CD4-positive, alpha-beta T cell treated with Interleukin-6 at 100 ng/mL for 8 hours (primary cell): Measurements from ENCODE around the gene RNGTT.
A peak's percentile ranks its signal among the peaks of the same experiment; 100 is the strongest.
"Not testable (repeated sequence)": the region's sequence is repeated elsewhere in the genome, so short reads cannot be mapped to it uniquely, and the experiment has no call there.

ENCODE experiments used
- DNase-seq: peaks from one replicate; pipeline ENCODE4 v3.0.0-alpha.2; 2020; ENCODE audit warnings: mixed read lengths, low spot score

RNGTT gene

DNA sequence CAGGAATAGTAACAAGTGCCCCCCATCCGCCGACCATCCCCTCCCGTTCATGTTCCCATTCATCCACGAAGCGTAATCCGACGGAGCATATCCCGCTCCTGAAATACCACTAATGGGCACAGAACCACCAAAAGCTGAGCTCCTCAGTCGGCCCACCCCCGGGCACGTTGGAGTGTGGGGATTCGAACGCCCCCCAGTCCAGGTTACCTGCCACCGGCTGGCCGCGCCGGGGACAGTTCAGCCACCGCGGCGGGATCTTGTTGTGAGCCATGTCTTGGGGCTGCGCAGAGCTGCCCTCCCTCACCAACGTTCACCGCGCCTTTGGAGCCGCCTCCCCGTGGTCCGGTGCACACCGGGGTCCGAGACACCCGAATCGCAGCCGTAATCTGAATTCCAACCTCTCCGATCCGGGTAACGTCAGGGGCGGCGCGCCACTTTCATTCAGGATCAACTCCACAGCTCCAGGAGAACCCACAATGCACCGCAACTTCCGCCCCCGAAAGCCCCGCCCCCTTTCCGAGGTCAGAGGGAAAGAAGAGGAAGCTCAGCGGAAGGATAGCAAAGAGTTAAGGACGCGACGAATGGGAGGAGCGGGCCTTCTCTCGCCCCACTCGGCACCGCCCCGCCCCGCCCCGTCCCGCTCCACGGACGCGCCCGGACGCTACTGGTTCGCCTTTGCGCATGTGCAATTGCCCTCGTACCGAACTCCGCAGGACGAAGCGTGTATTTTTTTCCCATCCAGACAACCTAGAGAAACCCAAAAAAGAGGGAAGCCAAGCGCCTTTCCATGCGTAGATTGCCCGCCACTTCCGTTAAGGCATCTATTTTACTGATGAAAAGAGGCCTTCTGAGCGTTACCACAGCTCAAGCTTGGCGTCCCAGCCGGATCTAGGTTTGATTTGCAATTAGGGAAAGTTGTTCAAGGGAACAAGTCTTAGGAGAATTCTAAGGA, at the start of gene RNGTT:
Gene RNGTT (minus strand): TSS at position 480 of the 952 bp plus-strand sequence. CDS start 209 bp downstream, at position 271.
- peak; percentile 98 for DNase-seq

DNA sequence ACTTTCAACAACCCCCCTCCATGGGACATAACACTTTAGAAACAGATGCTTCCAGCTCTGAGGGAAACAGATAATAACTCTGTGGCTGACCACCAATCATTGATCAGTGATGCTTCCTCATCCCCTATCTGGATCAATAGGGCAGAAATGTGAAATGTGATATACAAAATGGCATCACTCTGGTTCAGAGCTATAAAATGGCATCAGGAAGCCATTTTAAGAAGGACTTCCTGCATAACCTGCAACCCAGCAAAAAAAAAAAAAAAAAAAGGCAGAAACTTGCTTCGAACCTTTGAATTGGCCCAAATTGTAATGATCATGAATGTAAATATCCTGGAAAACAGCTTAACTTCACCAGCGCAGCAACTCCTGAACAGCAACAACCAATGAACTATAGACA, 48.0 kb upstream of the RNGTT start:
- no peak for DNase-seq

DNA sequence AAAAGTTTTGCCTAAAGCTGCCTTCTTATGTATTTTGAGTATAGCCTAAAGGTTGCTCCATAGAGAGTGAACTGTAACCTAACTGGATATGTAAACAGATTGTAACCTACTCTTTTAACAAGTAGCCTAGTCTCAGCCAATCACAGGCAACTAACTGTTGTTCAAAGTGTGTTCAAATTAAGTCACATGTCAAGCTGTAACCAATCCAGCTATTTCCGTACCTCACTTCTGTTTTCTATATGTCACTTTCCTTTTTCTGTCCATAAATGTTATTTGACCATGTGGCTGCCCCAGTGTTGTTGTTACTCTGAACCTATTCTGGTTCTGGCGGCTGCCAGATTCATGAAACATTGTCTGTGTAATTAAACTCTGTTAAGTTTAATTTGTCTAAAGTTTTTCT, 47.4 kb upstream of the RNGTT start:
- no peak for DNase-seq

DNA sequence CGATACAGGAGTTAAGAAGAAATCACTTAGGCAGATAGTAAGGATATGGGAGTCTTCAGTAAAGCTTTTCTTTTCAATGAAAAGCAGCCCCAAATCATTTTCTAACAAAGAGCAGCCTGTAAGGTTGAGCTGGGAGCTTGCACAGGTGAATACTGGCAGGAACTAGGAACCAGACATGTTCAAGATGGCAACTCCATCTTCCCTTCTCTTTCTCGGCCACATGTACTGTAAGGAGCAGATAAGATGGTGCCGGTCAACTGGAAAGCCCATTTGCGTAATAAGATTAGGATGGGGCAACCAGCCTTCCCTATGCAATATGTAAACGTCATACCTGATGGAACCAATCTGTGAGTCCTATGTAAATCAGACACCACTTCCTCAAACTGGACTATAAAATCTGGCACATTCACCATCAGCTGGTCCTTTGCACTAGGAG, 46.2 kb upstream of the RNGTT start:
- DNase-seq = no peak

DNA sequence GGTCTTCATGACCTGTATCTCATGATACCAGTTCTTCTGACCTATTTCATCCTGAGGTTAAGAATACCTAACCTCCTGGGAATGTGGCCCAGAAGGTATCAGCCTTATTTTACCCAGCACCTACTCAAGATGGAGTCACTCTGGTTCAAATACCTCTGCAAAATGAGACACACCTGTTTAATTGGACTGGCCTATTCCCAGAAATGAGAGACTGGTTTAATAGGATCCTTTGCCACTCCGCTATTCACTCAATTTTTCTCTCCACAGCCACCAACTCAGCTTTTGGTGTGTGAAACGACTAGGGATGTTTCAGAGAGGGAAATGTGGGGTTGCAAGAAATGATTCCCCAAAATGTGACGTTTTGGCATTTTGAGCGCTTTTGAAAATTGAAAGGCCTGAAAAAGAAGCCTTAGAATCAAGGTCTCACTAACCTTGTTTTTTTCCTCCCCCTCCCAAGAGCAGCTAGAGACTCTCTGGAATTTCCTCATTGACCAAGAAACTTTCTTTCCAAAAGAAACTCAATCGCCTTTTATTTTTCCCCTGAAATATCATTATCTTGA, 45.5 kb upstream of the RNGTT start:
- no peak for DNase-seq

DNA sequence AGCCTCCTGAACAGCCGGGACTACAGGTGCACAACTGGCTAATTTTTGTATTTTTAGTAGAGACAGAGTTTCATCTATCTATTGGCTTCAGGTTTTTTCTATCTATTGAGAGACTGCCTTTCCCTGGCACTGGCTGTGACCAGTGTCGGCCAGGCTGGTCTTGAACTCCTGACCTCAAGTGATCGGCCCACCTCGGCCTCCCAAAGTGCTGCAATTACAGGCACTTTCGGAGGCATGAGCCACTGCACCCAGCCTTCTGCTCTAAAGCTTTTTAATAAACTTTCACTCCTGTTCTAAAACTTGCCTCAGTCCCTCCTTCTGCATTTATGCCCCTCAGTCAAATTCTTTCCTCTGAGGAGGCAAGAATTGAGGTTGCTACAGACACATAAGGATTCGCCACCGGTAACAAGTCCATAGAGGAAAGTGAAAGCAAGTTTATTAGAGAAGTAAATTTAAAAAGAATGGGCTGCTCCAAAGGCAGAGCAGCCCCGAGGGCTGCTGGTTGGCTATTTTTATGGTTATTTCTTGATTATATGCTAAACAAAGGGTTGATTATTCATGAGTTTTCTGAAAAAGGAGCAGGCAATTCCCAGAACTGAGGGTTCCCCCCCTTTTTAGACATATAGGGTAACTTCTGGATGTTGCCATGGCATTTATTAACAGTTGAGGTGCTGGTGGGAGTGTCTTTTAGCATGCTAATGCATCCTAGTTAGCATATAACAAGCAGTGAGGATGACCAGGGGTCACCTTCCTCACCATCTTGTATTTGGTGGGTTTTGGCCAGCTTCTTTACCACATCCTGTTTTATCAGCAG, 44.8 kb upstream of the RNGTT start:
- DNase-seq = no peak

DNA sequence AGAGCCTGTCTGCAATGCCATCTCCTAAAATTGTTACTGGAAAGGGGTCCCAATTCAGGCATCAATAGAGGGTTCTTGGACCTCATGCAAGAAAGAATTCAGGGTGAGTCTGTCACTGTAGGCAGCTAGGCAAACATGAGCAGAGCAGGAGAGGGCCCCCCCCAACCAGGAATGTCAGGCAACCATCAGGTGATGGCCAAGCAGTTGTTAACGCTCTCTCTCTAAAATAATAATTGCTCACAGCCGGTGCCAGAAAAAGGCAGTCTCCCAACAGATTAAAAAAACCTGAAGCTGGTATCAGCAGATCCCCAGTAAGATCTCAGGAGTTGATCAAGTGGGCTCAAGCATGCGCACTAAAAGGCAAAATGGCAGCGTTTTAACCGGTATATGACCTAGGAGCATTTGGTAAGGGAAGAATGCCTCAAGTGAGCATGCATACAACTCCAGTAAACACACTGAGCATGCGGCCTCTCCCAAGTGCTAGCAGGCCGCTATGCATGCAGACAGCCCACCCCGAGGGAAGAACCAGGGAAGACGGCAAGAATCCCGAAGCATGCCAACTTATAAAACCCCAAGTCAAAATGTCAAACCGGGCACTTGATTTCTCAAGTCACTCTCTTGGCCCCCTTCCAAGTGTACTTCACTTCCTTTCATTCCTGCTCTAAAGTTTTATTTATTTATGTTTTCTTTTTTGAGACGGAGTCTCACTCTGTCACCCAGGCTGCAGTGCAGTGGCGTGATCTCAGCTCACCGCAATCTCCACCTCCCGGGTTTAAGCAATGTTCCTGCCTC, 44.0 kb upstream of the RNGTT start:
- no peak for DNase-seq

DNA sequence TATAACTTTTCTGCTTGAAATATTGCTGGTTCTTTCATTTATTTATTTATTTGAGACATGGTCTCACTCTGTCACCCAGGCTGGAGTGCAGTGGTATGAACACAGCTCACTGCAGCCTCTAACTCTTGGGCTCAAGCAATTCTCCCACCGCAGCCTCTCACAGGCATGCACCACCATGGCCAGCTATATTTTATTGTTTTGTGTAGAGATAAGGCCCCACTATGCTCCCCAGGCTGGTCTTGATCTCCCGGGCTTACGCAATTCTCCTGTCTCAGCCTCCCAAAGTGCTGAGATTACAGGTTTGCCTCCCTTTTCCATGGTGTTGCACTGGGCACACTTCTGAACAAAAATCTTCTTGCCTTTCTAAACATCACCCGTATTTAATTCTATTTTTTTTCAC, 39.1 kb upstream of the RNGTT start:
- no peak for DNase-seq

DNA sequence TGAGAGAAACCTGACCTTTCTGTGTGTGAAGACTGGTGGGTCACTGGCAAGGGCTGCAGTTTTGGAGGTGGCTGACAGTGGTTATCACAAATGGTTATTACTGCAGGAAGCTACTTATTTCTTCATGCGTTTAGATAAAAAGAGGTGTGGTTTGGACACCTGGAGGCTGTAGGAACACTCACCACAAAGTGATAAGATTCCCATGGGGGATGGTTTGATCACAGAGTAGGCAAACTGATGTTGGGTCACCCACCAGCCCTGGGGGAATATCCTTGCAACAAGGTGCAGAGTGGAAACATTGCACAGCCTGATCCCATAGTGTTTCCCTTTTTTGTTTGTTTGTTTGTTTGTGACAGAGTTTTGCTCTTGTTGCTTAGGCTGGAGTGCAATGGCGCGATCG, 33.9 kb upstream of the RNGTT start:
- DNase-seq = no peak

DNA sequence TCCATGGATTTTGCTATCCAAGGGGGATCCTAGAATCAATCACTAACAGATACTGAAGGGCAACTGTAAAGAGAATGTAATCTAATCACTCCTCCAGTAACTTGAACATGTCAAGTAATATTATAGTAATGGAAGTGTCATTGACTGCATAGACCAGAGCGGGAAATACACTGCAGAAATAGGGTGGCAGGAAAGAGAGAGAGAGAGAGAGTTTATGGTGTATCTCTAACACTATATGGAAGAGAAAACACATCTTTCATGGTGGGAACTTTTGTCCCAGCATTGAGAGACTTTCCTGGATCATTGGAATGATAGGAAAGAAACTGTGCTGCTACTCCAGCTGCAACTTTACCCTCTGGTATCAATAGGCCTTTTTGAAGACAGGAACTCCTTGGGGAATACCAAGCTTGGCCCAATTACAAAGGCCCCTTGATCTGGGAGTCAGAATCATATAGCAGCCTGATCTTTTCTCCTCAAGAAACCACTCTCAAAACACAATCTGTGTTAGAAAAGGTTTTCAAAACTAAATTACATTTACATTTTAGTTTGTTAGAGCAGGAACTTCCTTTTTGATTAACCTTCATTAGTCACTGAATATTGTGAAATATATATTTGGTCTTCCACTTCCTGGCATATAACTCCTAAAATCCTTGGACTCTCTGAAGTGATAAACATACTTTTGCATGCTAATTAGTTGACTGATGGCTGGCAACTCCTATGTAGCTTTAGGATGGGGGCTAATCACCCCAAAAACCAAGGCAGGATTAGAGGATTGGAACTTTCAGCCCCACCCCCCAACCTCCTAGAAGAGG, 29.5 kb upstream of the RNGTT start:
- no peak for DNase-seq

DNA sequence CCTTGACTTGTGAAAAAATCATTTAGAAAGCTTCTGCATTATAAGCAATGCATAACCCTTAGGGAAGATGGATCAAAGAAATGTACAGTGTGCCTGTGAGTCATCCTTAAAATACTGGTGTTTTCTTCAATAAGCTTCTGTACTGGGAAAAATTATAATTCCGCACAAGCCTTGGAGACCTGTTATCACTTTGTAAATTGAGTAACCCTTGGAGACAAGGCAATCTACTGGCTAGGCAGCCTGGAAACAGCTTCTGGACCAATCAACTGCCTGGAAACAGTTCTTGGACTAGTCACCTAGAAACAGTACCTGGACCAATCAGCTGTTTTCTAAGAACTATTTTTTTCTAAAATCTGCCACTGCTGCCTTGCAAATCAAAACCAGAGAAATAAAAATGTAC, 25.8 kb upstream of the RNGTT start:
- no peak for DNase-seq

DNA sequence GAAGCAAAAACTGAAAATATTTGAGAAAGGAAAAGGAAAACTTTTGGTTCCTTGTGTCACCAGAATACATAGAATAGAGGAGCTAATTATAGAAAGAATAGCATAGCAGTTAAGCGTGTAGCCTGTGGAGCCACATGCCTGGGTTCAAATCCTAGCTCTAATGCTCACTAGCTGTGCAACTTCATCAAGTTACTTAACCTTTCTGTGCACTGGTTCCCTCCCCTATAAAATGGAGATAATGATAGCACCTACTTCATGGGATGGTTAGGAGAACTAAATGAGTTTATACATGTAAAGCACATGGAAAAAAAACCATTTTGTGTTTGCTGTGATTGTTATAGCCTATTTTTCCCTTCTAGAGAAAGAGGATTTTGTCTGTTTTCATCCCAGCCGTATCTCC, 24.5 kb upstream of the RNGTT start:
- DNase-seq = no peak

DNA sequence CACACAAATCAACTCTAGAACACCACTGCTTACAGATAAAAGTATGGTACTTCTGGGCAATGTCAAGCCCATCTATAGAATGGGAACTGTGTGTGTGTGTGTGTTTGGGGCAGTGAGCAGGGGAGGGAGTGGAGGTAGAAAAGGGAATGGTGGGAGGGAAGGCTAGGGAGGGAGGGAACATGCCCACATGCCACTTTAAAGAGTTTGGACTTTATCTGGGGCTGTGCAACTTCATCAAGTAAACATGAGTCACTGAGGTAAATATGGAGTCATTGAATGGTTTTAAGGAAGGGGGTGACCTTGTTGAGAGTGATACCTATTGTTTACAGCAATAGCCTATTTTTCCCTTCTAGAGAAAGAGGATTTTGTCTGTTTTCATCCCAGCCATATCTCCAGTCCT, 22.5 kb upstream of the RNGTT start:
- no peak for DNase-seq

DNA sequence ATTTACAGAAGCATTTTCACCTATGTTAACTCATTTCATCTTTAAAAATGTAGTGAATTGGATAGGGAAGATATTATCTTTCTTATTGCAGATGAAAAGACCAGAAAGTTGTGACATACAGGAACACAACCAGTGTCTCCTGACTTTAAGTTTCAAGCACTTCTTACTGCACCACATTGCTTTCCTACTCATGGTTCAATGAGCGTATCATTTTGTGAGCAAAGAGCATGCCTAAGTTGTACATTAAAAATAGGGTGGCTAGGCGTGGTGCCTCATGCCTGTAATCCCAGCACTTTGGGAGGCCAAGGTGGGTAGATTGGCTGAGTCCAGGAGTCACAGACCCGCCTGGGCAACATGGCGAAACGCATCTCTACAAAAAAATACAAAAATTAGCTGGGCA, 21.2 kb upstream of the RNGTT start:
- DNase-seq = no peak

DNA sequence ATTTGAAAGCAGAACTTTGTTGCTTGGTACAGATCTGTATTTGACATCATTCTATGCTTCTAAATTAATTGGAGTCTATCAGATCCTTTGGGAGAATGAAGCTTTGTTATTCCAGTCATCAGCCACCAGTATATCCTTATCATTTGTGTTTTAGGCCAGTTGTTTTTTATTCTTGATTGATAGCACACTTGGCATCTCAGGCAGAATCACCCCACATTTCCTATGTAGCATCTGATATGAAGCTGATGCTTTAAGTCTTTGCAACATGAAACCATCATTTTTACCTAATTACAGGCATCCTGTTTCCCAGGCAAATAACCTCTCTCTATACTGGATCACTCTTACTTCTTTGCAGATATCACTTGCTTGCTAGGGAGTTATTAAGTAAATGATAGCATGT, 20.7 kb upstream of the RNGTT start:
- DNase-seq = no peak

DNA sequence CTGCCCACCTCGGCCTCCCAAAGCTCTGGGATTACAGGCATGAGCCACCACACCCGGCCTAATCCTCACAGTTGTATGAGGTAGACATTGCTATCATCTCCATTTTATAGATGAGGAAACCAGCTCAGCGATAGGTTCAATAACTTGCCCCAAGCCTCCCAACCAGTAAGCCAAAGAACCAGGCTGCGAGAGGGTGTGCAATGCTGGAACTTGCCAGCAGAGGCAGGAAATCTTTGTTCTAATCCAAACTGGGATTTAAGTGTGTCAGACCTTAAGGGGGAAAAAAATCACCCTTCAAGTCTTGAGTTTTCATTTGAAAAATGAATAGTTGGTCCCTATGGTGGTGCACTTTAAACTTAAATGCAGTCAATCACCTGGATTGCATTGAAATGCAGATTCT, 20.1 kb upstream of the RNGTT start:
- no peak for DNase-seq

DNA sequence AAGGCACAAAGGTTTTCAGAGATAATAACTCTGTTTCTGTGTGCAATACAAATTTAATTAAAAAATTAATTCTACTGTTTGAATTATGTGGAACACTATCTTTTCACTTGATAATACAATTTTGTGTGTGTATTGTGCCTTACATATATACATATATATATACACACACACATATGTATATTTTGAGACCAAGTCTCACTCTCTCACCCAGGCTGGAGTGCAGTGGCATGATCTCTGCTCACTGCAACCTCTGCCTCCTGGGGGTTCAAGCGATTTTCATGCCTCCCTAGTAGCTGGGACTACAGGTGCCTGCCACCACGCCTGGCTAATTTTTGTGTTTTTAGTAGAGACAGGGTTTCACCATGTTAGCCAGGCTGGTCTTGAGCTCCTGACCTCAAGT, 19.7 kb upstream of the RNGTT start:
- DNase-seq = not testable (repeated sequence)

DNA sequence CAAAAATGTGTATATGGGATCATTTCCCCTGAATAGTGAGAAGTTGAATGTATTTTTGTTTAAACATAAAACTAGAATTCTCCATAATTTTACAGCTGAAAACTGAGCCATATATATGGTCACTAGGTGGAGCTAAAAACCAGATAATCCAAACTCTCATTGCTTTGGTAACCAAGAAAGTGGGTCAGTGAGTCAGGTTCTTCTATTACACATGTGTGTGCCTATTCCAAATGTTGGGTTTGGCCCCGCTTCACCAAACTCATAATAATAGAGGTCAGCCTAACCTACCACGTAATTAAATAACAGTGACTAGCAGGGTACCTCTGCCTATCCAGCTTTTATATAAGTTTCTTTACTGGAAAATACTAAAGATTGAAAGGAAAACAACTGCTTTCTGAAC, 19.3 kb upstream of the RNGTT start:
- DNase-seq = peak; percentile 58

DNA sequence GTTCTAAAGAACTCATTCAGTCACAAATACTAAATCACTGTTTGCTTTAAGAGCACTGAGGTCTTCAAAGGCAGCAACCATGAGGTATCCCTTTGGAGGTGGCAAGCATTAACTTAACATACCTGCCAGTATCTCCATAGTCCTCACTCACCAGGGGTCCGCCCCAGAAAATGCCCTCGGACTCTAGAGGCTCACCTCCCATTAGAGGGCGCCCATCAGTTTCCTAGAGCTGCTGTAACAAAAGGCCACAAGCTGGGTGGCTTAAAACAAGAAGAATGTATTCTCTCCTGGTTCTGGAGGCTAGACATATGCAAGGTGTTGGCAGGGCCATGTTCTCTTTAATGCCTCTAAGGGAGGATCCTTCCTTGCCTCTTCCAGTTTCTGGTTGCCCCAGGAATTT, 12.0 kb upstream of the RNGTT start:
- DNase-seq = no peak

DNA sequence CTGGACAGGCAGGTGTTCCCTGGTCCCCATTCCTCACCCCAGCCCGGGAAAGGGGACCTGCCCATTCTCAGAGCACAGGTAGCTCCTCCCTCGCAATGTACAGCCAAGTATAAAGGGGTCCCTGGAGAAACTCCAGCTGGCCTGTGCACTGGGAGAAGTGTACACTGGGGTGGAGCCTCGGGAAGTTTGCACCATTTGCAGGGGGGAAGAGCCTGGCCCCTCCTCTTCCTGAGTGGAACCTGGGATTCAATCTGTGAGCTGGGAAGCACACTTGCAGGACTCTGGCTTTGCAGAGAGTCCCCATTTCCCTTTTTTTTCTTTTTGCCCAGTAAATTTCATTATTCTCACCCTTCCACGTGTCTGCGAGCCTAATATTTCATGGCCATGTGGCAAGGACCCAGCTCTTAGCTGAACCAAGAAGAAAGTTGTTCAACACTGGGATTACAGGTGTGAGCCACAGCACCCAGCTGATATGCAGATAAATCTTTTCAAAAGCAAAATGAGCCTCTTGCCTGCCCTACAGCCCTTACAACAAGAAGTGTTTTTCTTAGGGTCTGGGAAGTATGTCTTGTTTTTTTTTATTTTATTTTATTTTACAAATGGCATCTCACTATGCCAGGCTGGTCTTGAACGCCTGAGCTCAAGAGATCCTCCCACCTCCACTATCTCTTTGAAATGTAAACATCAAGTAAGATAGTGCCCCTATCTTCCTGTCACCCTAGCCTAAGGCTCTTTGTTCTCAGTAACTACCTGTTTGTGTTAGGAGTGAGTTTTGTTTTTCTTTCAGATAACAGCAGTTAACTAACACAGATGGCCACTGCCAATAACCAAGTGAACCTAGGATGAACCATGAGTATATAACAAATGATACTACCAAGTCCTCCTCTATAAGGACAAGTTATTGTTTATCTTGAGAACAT, 9.3 kb upstream of the RNGTT start:
- no peak for DNase-seq
